Mucosa of gallbladder (tissue), 1 donor: Measurements from ENCODE around the gene TNFRSF8. TPM values are rescaled to one million over a fixed set of nuclear protein-coding genes. Genes with fewer than 3 reads are reported as not detected.
A peak's percentile ranks its signal among the peaks of the same experiment; 100 is the strongest.

Experiments used
- DNase-seq: peaks from one replicate; pipeline ENCODE4 v3.0.0-alpha.2; 2020; ENCODE audit warnings: low spot score
- total RNA-seq: library from RNA; stranded (reverse); gene quantifications from one replicate; pipeline ENCODE4 v1.2.1, GENCODE V29; 2021
- donor health status: DM: no; HTN: no; CAD: no.

The TNFRSF8 gene
- total RNA-seq, 1 donor from 2014 or later = 2.3 TPM

- no peak for DNase-seq
Observed at GRCh38 chr1:12155328-12155727, 92.2 kb downstream of the TNFRSF8 start.

- DNase-seq = no peak
Observed at GRCh38 chr1:12157366-12158231, 94.5 kb downstream of the TNFRSF8 start.

- DNase-seq = no peak
Observed at GRCh38 chr1:12158357-12159092, 95.4 kb downstream of the TNFRSF8 start.

GRCh38 chr1:12159816-12160215, 96.7 kb downstream of the TNFRSF8 start:
- no peak for DNase-seq

GRCh38 chr1:12161324-12161661, 98.2 kb downstream of the TNFRSF8 start:
- no peak for DNase-seq

- DNase-seq = peak; percentile 86
Observed at GRCh38 chr1:12161662-12162458, 98.8 kb downstream of the TNFRSF8 start.

- DNase-seq = no peak
Observed at GRCh38 chr1:12162459-12163137, 99.5 kb downstream of the TNFRSF8 start.

GRCh38 chr1:12163210-12163609, 100.1 kb downstream of the TNFRSF8 start:
- no peak for DNase-seq

GRCh38 chr1:12164210-12164609, 101.1 kb downstream of the TNFRSF8 start:
- no peak for DNase-seq

GRCh38 chr1:12165342-12165741, 102.2 kb downstream of the TNFRSF8 start:
- no peak for DNase-seq

GRCh38 chr1:12166834-12167492, 103.9 kb downstream of the TNFRSF8 start, which contains the start of gene TNFRSF1B:
TSS of gene TNFRSF1B (plus strand) at chr1:12166991. CDS start at chr1:12167092, 101 bp downstream.
- peak; percentile 63 for DNase-seq

GRCh38 chr1:12167493-12168429, 104.7 kb downstream of the TNFRSF8 start:
- DNase-seq = no peak

- no peak for DNase-seq
Observed at GRCh38 chr1:12168451-12169160, 105.5 kb downstream of the TNFRSF8 start.

- DNase-seq = no peak
Observed at GRCh38 chr1:12169442-12170135, 106.5 kb downstream of the TNFRSF8 start.

- peak; percentile 61 for DNase-seq
Observed at GRCh38 chr1:12170263-12170671, 107.2 kb downstream of the TNFRSF8 start.

GRCh38 chr1:12171206-12172041, 108.3 kb downstream of the TNFRSF8 start:
- DNase-seq = no peak

- DNase-seq = no peak
Observed at GRCh38 chr1:12172042-12172851, 109.1 kb downstream of the TNFRSF8 start.
